SK-N-SH treated with all-trans-retinoic acid at 6 μM for 48 hours (cell line): ENCODE measurements around the gene CABP4.

Source experiments
- ARNTL ChIP-seq: fragments of 450-650 bp; formaldehyde crosslinking; IDR thresholded peaks from 2 replicates; pipeline ENCODE4 v1.5.0; 2020; ENCODE audit warnings: low read depth, mild to moderate bottlenecking, moderate library complexity, borderline replicate concordance
- PATZ1 ChIP-seq: fragments of 250-450 bp; sonication (Bioruptor Pico); IDR thresholded peaks from 2 replicates; pipeline ENCODE4 v1.8.0; 2020; ENCODE audit warnings: mild to moderate bottlenecking, moderate library complexity, borderline replicate concordance
- TF ChIP-seq, protein P1 (sequence below): fragments of 250-450 bp; sonication (Bioruptor Pico); IDR thresholded peaks from 2 replicates; pipeline ENCODE4 v1.8.0; 2021; ENCODE audit warnings: low read depth, mild to moderate bottlenecking, moderate library complexity, borderline replicate concordance

- TF ChIP-seq ARNTL (CRISPR knock-in tag) (no peak), PATZ1 (CRISPR knock-in tag) (no peak)
- TF ChIP-seq, protein P1, sequence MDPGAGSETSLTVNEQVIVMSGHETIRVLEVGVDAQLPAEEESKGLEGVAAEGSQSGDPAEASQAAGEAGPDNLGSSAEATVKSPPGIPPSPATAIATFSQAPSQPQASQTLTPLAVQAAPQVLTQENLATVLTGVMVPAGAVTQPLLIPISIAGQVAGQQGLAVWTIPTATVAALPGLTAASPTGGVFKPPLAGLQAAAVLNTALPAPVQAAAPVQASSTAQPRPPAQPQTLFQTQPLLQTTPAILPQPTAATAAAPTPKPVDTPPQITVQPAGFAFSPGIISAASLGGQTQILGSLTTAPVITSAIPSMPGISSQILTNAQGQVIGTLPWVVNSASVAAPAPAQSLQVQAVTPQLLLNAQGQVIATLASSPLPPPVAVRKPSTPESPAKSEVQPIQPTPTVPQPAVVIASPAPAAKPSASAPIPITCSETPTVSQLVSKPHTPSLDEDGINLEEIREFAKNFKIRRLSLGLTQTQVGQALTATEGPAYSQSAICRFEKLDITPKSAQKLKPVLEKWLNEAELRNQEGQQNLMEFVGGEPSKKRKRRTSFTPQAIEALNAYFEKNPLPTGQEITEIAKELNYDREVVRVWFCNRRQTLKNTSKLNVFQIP (CRISPR knock-in tag), result no peak
Observed at GRCh38 chr11:67420147-67420645, 35.0 kb upstream of the CABP4 start.
